HG03520 (cell line): ENCODE results near the gene ZMYND8.
"Not testable (repeated sequence)": the region's sequence is repeated elsewhere in the genome, so short reads cannot be mapped to it uniquely, and the experiment has no call there.

ENCODE experiments used
- ATAC-seq: cut with Tn5 transposase; IDR thresholded peaks from one replicate; pipeline ENCODE4 v1.9.1; 2021; ENCODE audit warnings: mild to moderate bottlenecking, moderate library complexity; ENCODE audit not compliant: unreplicated experiment

The ZMYND8 gene

GRCh38 chr20:47290666-47291430 lies 65.7 kb downstream of the ZMYND8 start:
- ATAC-seq = no peak

GRCh38 chr20:47290008-47290407 lies 66.5 kb downstream of the ZMYND8 start:
- ATAC-seq = no peak

- no peak for ATAC-seq
Measured at GRCh38 chr20:47289096-47289495, 67.4 kb downstream of the ZMYND8 start.

GRCh38 chr20:47288530-47288929 lies 68.0 kb downstream of the ZMYND8 start:
- ATAC-seq = not testable (repeated sequence)

GRCh38 chr20:47287609-47288144 lies 68.8 kb downstream of the ZMYND8 start:
- no peak for ATAC-seq

GRCh38 chr20:47286681-47287080 lies 69.8 kb downstream of the ZMYND8 start:
- no peak for ATAC-seq

- ATAC-seq = no peak
Measured at GRCh38 chr20:47285189-47285588, 71.3 kb downstream of the ZMYND8 start.

GRCh38 chr20:47284373-47284772 lies 72.1 kb downstream of the ZMYND8 start:
- ATAC-seq = no peak

- no peak for ATAC-seq
Measured at GRCh38 chr20:47283411-47283810, 73.1 kb downstream of the ZMYND8 start.

- no peak for ATAC-seq
Measured at GRCh38 chr20:47282864-47283263, 73.6 kb downstream of the ZMYND8 start.

- no peak for ATAC-seq
Measured at GRCh38 chr20:47281376-47281775, 75.1 kb downstream of the ZMYND8 start.

- ATAC-seq = no peak
Measured at GRCh38 chr20:47280668-47281067, 75.8 kb downstream of the ZMYND8 start.

GRCh38 chr20:47280228-47280627 lies 76.3 kb downstream of the ZMYND8 start:
- no peak for ATAC-seq

- ATAC-seq = no peak
Measured at GRCh38 chr20:47278907-47279348, 77.6 kb downstream of the ZMYND8 start.

GRCh38 chr20:47277535-47277872 lies 79.0 kb downstream of the ZMYND8 start:
- ATAC-seq = not testable (repeated sequence)

GRCh38 chr20:47276851-47277534 lies 79.5 kb downstream of the ZMYND8 start:
- no peak for ATAC-seq

- ATAC-seq = no peak
Measured at GRCh38 chr20:47276251-47276650, 80.2 kb downstream of the ZMYND8 start.

GRCh38 chr20:47275548-47275947 lies 81.0 kb downstream of the ZMYND8 start:
- no peak for ATAC-seq

GRCh38 chr20:47274401-47275108 lies 81.9 kb downstream of the ZMYND8 start:
- ATAC-seq = peak; percentile 74

- ATAC-seq = no peak
Measured at GRCh38 chr20:47273591-47274235, 82.8 kb downstream of the ZMYND8 start.
